HG03575 (cell line): ENCODE data around the gene DLEC1.

Experiments used
- ATAC-seq: cut with Tn5 transposase; IDR thresholded peaks from one replicate; pipeline ENCODE4 v1.9.1; 2021; ENCODE audit not compliant: unreplicated experiment, insufficient number of reproducible peaks, low FRiP score; ENCODE audit errors: extremely low read depth

DLEC1 gene

DNA sequence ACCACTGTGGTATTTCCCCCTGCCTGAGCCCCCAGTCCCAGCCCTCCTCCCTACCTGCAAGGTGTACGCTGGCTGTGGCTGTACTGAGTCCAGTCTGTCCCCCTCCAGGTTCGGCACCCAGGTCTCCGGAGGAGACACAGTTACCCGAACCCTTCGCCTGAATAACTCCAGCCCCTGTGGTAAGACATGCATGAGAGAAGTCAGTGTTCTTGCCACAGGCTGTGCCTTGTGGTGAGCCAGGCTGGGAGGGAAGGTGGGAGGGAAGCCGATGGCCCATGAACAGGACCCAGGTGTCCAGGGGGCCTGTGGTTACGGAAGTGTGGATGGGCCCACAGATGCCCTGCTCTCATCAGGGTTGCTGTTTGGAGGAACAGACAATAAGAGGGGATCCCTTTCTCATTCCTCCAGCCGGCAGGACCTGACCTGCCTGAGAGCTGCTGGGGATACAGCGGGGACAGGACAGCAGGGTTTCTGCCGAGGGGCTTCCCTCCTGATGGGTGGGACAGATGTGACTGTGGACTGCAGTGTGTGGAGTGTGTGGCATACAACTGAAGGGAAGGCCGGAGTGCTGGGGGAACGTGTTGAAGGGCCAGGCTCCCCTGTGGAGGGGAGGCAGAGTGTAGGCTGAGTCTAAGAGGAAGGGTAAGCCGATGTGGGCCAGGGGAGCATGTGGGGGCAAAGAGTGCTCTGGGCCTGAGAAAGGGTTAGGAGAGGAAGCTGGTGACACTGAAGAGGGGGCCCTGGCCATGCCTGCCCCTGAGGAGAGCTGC, 76.1 kb downstream of the DLEC1 start:
- no peak for ATAC-seq

DNA sequence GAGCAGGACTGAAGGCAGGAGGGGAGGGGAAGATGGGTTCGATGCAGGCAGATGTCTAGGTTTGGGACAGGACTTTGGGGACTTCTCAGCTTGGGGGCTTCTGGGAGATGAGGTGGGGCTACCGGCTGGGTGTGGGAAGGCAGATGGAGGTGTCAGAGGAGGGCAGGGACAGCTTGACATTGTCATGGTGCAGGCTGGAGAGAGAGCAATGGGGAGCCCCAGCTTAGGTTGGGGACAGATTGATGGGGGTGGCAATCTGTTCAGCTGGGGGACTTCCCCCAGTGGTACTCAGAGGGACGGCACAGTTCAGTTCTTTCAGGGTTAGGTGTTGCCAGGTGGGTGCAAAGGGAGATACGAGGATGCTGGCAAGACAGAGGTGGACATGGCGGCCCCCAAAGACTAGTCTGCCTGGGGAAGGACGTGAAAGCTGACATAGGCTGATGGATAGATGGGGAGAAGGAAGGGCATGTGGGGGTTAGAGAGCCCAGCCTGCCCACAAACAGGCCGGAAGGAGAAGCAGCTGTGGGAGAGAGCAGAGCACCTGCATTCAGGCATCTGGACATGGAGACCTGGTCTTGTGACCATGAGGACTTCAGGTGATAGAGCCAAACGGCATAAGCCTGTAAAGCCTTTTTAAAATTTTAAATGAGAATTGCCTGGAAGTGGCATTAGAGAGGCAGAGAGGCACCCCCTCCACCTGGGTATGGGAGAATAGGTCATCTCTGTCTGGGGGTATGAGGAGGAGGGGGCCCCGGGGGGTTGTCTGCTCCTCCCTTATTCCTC, 76.8 kb downstream of the DLEC1 start:
- no peak for ATAC-seq

DNA sequence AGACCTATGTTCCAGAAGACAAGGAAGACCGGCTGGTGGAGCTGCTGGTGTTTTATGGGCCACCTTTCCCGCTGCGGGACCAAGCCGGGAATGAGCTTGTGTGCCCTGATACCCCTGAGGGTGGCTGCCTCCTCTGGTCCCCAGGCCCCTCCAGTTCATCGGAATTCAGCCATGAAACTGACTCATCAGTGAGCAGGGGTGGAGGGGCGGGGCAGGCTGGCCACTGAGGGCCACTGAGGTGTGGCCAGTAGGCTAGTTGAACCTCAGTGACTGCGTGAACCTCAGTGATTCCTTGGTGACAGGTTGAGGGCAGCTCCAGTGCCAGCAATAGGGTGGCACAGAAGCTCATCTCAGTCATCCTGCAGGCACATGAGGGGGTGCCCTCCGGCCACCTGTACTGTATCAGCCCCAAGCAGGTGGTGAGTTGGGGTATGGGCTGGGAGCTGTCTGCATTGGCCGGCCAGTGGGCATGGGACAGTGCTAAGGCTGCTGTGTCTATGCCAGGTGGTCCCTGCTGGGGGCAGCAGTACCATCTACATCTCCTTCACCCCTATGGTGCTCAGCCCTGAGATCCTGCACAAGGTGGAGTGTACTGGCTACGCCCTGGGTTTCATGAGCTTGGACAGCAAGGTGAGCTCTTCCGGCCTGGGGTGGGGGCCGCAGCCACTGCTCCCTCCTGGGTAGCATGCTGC, 77.6 kb downstream of the DLEC1 start:
- no peak for ATAC-seq

DNA sequence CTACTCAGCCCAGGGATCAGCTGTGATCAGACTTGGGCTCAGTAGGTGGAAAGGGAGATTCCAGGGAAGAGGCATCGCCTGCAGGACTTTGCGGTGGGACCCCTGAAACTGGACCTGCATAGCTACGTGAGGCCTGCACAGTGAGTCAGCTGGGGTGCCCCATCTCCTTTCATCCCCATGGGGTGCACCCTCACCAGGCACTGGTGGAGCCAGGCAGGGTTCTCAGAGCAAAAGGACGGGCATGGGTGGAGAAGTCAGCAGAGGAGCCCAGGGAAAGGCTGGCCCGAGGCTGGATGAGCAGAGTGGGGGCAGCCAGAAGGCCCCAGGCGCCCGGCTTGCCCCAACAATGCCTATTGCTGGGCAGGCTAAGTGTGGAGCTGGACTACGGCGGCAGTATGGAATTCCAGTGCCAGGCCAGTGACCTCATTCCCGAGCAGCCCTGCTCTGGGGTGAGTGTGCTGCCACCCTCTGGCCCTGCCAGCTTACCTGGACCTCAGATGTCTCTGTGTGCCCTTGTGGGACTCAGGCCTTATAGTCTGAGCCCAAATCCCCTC, 78.2 kb downstream of the DLEC1 start:
- no peak for ATAC-seq

DNA sequence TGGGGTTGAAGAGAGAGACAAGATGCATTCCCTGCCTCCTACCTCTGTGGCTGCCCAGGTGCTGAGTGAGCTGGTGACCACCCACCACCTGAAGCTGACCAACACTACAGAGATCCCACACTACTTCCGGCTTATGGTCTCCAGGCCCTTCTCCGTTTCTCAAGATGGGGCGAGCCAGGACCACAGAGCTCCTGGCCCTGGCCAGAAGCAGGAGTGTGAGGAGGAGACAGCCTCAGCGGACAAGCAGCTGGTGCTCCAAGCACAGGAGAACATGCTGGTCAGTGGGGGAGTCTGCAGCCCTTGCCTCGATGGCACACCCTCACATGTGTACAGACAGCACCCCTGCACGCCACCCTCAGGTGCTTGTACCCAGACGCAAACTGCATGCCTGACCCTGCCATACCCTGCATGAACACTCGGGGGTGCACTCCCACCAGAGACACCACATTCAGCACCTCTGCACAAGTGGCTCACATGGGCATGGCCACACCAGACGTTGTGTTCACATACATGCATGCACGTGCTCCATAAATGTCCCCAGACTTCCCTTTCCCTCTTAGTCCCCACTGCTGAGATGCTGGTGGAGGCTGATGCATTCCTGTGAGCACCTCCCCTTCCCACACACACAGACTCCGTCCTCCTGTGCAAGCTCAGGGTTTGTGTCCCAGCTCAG, 78.9 kb downstream of the DLEC1 start:
- ATAC-seq = no peak

DNA sequence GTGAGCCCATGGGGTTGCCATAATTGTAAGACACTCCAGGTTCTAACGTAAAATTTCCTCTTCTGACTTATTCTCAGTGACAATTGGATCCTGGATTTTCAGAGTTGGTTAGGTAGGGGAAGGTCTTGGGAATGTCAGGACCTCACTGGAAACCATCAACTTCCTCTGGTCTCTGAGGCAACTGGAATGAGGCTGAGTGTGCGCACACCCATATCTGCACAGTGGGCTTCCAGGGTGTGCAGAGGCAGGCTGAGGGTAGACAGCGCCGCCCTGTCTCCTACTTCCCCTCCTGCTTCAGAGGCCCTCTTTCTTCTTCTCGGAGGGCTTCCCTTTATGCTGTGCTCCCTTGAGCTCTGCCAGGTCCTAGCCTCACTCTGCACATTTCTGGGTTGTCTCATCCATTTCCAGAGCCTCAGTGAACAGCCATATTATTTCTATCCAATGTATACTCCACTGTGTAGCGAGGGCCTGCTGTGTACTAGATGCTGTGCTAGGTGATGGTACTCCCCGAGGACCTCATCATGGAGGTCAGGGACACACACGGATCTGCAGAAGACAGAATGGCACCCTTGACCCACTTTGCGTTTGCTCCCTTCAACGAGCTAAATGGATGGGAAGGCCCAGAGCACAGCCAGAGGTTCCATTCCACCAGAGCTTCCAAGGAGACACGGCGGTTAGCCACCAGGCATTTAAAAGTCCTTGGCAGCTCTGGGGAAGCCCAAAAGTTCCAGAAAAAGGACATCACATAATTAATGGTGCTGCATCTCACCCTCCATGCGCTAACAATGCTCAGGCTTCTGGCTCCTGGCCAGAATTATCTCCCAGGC, 79.6 kb downstream of the DLEC1 start:
- no peak for ATAC-seq

DNA sequence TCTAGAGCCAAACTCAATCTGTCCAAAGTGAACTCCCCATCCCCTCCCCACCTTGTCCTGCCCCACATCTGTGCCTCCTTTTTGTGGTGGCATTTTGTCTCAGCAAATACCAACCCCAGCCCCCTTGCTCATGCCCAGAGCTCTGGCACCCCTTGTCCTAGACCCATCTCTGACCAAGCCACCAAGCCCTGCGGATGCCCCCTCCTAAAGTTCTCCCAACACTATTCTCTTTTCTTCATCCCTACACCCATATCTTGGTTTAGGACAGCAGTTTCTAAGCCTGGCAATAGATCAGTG, 80.2 kb downstream of the DLEC1 start:
- no peak for ATAC-seq

DNA sequence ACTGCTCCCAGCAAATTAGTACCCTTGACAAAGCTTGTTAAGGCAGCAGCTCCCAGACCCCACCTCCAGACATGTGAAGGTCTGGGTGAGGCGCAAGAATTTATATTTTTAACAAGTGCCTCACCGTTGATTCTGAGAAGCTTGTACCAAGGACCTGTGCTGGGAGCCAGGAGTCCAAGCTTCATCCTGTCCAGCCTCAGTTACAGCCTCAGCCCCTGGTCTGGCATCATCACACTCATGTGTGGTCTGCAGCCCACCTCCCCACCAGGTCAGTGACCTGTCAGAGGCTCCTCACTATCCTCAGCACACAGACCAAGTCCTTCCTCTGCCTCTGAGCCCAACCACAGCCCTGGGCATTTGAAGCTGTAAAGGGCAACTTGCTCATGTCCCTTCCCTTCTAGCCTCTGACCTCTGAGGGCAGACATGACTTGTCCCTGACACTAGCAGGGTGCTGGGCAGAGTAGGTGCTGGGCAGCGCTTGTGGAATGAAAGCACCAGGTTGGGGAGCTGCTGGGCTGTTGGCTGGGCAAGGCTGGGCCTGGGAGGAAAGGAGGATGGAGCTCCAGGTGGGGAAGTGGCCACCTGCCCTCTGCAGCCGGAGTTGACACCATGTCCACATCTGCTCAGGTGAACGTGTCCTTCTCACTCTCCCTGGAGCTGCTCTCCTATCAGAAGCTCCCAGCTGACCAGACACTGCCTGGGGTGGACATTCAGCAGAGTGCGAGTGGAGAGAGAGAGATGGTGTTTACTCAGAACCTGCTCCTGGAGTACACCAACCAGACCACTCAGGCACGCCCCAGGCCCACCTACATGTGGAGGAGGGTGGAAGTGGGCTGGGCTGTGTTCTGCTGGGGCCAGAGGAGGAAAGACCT, 81.0 kb downstream of the DLEC1 start:
- ATAC-seq = no peak

DNA sequence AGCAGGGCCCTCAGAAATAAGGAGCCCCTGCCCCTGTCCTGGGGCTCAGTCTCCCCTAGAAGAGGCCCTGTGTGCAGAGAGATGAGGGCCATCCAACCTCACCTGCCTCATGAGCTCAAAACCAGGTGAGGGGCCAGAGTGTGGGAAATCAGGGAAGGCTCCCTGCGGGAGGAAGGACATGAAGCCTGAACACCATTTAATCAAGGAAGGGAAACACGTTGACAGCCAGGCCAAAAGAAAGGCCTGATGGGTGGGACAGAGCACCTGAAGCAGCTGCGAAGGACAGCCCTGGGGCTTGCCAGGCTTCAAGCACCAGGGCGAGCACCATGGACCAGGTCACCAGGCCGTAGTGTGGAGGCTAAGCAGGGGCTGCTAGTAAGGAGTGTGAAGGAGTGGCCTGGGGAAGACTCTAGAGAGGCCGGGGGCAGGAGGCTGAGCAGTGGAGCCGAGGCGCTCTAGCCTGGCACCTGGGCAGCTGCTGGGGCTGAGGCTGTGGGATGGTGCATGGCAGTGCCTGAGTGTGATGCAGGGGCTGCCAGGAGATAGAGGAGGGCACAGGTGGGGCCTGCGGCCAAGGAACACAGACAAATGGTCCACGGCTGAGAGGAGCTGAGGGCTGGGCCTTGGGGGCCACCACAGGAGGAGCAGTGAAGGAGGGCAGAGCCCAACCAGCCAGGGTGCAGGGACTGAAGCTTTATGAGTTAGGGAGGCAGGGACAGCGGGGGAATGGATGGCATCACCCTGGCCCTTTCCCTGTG, 81.9 kb downstream of the DLEC1 start:
- no peak for ATAC-seq

DNA sequence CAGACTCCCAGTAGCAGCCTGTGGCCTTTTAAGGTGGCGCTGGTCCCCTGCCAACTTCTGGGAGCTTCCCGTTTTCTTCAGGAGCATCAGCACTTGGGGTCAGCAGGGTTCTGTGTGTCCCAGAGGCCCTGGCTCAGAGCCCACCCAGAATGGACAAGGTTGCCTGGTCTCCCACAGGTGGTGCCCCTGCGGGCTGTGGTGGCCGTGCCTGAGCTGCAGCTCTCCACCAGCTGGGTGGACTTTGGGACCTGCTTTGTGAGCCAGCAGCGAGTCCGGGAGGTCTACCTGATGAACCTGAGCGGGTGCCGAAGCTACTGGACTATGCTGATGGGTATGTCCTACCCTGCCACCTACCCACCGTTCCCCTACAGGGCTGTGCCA, 82.4 kb downstream of the DLEC1 start:
- no peak for ATAC-seq

DNA sequence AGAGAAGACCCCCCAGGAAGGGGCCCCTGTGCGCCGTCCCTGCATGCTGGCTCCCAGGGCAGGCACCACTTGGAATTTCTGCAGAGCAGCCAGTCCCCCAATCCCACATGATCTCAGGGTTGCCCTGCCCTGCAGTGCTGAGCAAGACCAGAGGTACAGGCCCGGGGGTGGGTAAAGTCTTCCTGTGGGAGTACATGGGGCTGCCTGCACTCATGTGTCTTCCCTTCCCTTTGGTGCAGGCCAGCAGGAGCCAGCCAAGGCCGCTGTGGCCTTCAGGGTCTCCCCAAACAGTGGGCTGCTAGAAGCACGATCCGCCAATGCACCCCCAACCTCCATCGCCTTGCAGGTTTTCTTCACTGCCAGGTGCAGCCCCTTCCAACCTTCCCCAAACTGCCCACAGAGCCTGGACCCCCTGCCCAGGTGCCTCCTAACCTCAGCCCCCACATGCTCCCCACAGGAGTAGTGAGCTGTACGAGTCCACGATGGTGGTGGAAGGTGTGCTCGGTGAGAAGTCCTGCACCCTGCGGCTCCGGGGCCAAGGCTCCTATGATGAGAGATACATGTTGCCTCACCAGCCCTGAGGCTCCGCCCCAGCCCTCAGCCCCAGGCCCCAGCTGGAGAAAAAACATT, 82.9 kb downstream of the DLEC1 start:
- no peak for ATAC-seq

DNA sequence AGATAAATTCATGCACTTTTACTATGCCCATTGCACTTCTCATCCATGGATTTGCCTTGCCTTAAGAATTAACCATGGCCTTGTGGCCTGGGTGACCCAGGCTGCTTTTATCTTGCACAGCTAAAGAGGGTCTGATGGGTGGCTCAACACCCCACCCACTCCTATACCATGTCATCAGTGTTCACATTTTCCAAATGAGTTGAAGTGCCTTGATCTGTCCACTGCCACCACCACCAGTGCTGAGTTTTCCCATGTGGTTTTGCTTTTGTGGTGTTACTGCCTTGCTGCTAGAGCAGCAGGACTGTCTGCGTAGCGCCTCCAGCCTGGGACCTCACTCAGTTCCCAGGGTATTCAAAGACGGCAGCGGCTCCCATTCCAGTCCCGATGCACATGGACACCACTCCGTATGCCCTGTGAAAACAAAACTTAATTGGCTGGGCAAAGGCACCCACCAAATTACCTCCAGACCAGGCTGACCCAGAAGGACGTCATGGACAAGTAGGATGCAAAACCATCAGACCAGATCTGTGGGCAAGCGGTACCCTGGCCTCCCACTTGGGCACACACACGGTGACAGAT, 83.8 kb downstream of the DLEC1 start:
- ATAC-seq = no peak

DNA sequence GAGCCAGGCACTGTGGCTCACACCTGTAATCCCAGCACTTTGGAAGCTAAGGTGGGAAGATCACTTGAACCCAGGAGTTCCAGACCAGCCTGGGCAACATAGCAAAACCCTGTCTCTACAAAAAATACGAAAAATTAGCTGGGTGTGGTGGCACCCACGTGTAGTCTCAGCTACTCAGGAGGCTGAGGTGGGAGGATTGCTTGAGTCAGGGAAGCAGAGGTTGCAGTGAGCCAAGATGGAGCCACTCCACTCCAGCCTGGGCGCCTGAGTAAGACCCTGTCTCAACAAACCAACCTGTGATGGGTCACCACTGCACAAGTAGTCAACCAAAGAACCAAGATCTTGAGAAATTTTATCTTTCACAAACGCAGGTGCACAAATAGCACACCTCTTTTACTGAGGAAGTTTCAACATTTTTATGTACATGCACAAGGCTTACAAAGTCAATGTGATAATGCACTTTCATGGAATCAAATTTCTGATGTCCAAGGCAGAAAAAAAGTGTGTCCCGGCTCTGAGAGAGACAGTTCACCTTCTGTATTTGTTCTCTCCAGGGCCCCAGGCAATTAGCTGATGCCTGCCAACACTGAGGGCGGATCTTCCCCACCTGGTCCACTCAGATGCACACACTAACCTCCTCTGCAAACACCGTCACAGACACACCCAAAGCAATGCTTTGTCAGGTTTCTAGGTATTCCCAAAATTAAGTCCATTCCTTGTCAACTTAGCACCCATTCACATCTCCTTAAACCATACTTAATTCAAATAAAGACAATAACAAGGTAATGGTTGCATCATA, 85.5 kb downstream of the DLEC1 start:
- ATAC-seq = no peak

DNA sequence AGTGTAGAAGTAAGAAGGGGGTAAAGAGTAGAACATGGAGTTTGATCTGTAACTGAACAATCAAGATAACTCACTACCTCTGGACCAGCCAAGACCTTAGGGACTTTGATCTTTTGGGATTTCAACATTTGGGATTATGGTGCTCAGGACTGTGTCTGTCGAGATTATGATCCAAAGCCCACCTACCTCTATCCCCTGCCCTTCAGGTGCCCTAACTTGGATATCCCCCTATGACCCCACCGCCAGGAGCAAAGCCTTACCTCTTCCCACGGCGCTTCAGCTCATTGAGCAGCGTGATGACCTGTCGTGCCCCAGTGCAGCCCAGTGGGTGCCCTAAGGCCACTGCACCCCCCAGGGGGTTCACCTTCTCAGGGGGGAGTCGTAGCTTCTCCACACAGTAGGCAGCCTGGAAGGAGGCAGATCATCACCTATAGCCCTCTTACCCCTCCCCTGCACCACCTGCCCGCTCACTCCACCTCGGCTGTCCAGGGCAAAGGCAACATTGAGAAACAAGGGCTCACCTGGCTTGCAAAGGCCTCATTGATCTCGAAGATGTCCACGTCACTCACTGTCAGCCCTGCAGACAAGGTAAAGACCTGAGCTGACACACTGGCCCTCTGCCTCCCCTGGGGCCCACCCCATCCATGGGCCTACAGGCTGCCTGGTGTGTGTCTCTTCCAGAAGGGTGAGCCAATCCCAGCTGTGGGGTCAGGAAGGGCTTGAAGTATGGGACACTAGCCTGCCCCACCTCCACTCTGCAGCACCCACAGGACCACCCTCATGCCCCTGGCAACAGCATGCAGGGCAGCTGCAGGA, 86.5 kb downstream of the DLEC1 start:
- no peak for ATAC-seq
